Trophoblast cell (in vitro differentiated cells and primary cell): ENCODE results near the gene TMEM61.

ENCODE experiments used
- DNase-seq, 2 donors: peaks; one replicate each; pipeline ENCODE4 v3.0.0-alpha.2; 2016
- H2AFZ ChIP-seq: 2 replicates; pipeline ENCODE4 v1.6.1; 2013; ENCODE audit warnings: low read length, moderate library complexity, mild to moderate bottlenecking; ENCODE audit not compliant: insufficient read depth, poor library complexity
- H2AK5ac ChIP-seq: 2 replicates; pipeline ENCODE4 v1.6.1; 2013; ENCODE audit warnings: mild to moderate bottlenecking, low read length
- H2BK120ac ChIP-seq: 2 replicates; pipeline ENCODE4 v1.6.1; 2013; ENCODE audit warnings: low read length, mild to moderate bottlenecking, moderate library complexity; ENCODE audit not compliant: insufficient read depth, poor library complexity
- H2BK12ac ChIP-seq: 2 replicates; pipeline ENCODE4 v1.6.1; 2013; ENCODE audit warnings: mild to moderate bottlenecking, low read length, moderate library complexity
- H2BK5ac ChIP-seq: 2 replicates; pipeline ENCODE4 v1.6.1; 2013; ENCODE audit warnings: low read length, low read depth, moderate library complexity, mild to moderate bottlenecking; ENCODE audit not compliant: poor library complexity
- H3K14ac ChIP-seq: 2 replicates; pipeline ENCODE4 v1.6.1; 2013; ENCODE audit warnings: mild to moderate bottlenecking, low read length
- H3K18ac ChIP-seq: 2 replicates; pipeline ENCODE4 v1.6.1; 2013; ENCODE audit warnings: mild to moderate bottlenecking, low read length
- H3K23ac ChIP-seq: 2 replicates; pipeline ENCODE4 v1.6.1; 2013; ENCODE audit warnings: low read length
- H3K27ac ChIP-seq: 2 replicates; pipeline ENCODE4 v1.5.1; 2013; ENCODE audit warnings: low read depth, mild to moderate bottlenecking, inconsistent platforms, low read length, moderate library complexity
- H3K27me3 ChIP-seq: 2 replicates; pipeline ENCODE4 v1.6.1; 2013; ENCODE audit warnings: inconsistent platforms, mild to moderate bottlenecking, low read length, moderate library complexity; ENCODE audit not compliant: insufficient read depth
- H3K36me3 ChIP-seq, 2 experiments: 1 replicate in 1 of 2; 2 replicates in 1 of 2; pipeline ENCODE4 v1.6.1; 2013; ENCODE audit warnings: low read length in 2 of 2, mild to moderate bottlenecking in 2 of 2, moderate library complexity in 1 of 2; ENCODE audit not compliant: insufficient read depth in 2 of 2, control insufficient read depth in 1 of 2
- H3K4ac ChIP-seq: 2 replicates; pipeline ENCODE4 v1.6.1; 2013; ENCODE audit warnings: low read depth, mild to moderate bottlenecking, low read length, moderate library complexity
- H3K4me1 ChIP-seq, 2 experiments: 1 replicate in 1 of 2; 2 replicates in 1 of 2; pipeline ENCODE4 v1.6.1; 2013; ENCODE audit warnings: low read length in 2 of 2, mild to moderate bottlenecking in 2 of 2, moderate library complexity in 1 of 2; ENCODE audit not compliant: insufficient read depth in 2 of 2, control insufficient read depth in 1 of 2
- H3K4me2 ChIP-seq: 2 replicates; pipeline ENCODE4 v1.6.1; 2013; ENCODE audit warnings: inconsistent platforms, mild to moderate bottlenecking, low read length, moderate library complexity
- H3K4me3 ChIP-seq: 2 replicates; pipeline ENCODE4 v1.5.1; 2013; ENCODE audit warnings: mild to moderate bottlenecking, low read depth, low read length, inconsistent platforms
- H3K79me1 ChIP-seq: one replicate; pipeline ENCODE4 v1.6.1; 2013; ENCODE audit warnings: low read length
- H3K79me2 ChIP-seq: 2 replicates; pipeline ENCODE4 v1.6.1; 2013; ENCODE audit warnings: low read length, mild to moderate bottlenecking; ENCODE audit not compliant: control insufficient read depth, insufficient read depth, poor library complexity
- H3K9ac ChIP-seq: 2 replicates; pipeline ENCODE4 v1.6.1; 2013; ENCODE audit warnings: mild to moderate bottlenecking, low read length
- H3K9me3 ChIP-seq: 2 replicates; pipeline ENCODE4 v1.6.1; 2013; ENCODE audit warnings: low read depth, mild to moderate bottlenecking, control low read depth, inconsistent platforms, low read length; ENCODE audit not compliant: insufficient read depth
- H4K12ac ChIP-seq: 2 replicates; pipeline ENCODE4 v1.6.1; 2013; ENCODE audit warnings: low read depth, mild to moderate bottlenecking, low read length, moderate library complexity
- H4K8ac ChIP-seq: 2 replicates; pipeline ENCODE4 v1.6.1; 2013; ENCODE audit warnings: low read depth, mild to moderate bottlenecking, low read length, moderate library complexity
- H4K91ac ChIP-seq: one replicate; pipeline ENCODE4 v1.6.1; 2013; ENCODE audit warnings: low read depth, mild to moderate bottlenecking, low read length, moderate library complexity
- WGBS: extraction: QIAGEN DNeasy Blood & Tissue Kit; methylation state at CpG from one replicate; pipeline ENCODE4 v1.1.7; 2013; ENCODE audit warnings: missing lambda C conversion rate; ENCODE audit not compliant: insufficient read length, insufficient coverage; ENCODE audit errors: extremely low coverage; 5-methylcytosine and 5-hydroxymethylcytosine counted together

TMEM61 gene

GRCh38 chr1:54990916-54991315 lies 10.5 kb downstream of the TMEM61 start:
- WGBS = no CpG with 5 or more reads among the region's 4 CpGs

GRCh38 chr1:54991939-54992338 lies 11.5 kb downstream of the TMEM61 start:
- no peaks in the 10 kb centered on the region for H3K27me3 ChIP-seq
- H3K4me1 ChIP-seq = peaks cover 9 to 15% of the 10 kb centered on the region in 2 experiments
- no peaks in the 10 kb centered on the region for H3K9me3 ChIP-seq
- no peak overlapping the region for H3K9ac ChIP-seq
- H3K79me2 ChIP-seq = no peaks in the 10 kb centered on the region
- H4K8ac ChIP-seq = no peak overlapping the region
- peaks cover 2% of the 10 kb centered on the region for H3K79me1 ChIP-seq
- DNase-seq = no peak
- no peak overlapping the region for H3K27ac ChIP-seq
- no peak overlapping the region for H3K4me3 ChIP-seq
- H2AFZ ChIP-seq = no peak overlapping the region
- no peak overlapping the region for H3K18ac ChIP-seq
- H2BK120ac ChIP-seq = no peak overlapping the region
- no peak overlapping the region for H4K91ac ChIP-seq
- no peak overlapping the region for H3K14ac ChIP-seq
- no CpG with 5 or more reads among the region's 12 CpGs for WGBS
- no peak overlapping the region for H4K12ac ChIP-seq
- H3K36me3 ChIP-seq = no peaks in the 10 kb centered on the region
- no peak overlapping the region for H2AK5ac ChIP-seq
- no peak overlapping the region for H3K4ac ChIP-seq
- H2BK5ac ChIP-seq = no peak overlapping the region
- H3K23ac ChIP-seq = no peak overlapping the region
- H2BK12ac ChIP-seq = no peak overlapping the region
- no peak overlapping the region for H3K4me2 ChIP-seq

More at GRCh38 chr1:54990916-54991315, 10.5 kb downstream of the TMEM61 start:
- Histone ChIP-seq H2BK12ac (no peak overlapping the region), H3K79me2 (no peaks in the 10 kb centered on the region), H2BK120ac (no peak overlapping the region), H3K18ac (no peak overlapping the region), H3K4me1 (peaks cover 6 to 9% of the 10 kb centered on the region in 2 experiments), H2AFZ (no peak overlapping the region), H3K36me3 (no peaks in the 10 kb centered on the region), H2BK5ac (no peak overlapping the region), H4K12ac (no peak overlapping the region), H3K4ac (no peak overlapping the region), H3K27ac (no peak overlapping the region), H3K14ac (no peak overlapping the region), H3K4me3 (no peak overlapping the region), H4K91ac (no peak overlapping the region), H2AK5ac (no peak overlapping the region), H3K9me3 (no peaks in the 10 kb centered on the region), H3K23ac (no peak overlapping the region), H3K79me1 (no peaks in the 10 kb centered on the region), H3K9ac (no peak overlapping the region), H3K4me2 (no peak overlapping the region), H3K27me3 (no peaks in the 10 kb centered on the region), H4K8ac (no peak overlapping the region)
- no peak for DNase-seq

DNA sequence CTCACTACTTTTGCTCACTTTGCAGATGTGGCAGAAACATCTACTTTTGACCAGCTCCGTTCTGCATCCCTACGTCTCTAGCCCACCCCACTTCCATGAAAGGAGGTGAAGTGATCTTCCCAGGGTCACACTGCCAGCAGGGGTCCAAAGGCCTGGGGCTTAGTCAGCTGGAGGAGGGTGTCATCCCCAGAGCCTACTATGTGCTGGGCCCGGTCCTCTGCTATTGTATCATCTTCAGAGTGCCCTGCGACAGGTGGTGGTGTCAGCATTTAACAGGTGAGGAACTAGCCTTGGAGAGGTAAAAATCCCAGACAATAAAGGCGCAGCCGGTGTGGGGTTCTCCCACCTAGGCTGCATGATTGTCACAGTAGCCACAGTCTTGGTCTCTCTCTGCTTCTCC lies 12.7 kb downstream of the TMEM61 start:
- no peak overlapping the region for H3K4me3 ChIP-seq
- H3K9me3 ChIP-seq = peaks cover under 1% of the 10 kb centered on the region
- peaks cover 11 to 15% of the 10 kb centered on the region in 2 experiments for H3K4me1 ChIP-seq
- no peak overlapping the region for H2BK12ac ChIP-seq
- no peak overlapping the region for H3K4me2 ChIP-seq
- no peak for DNase-seq
- H2BK5ac ChIP-seq = no peak overlapping the region
- no peak overlapping the region for H3K9ac ChIP-seq
- H4K12ac ChIP-seq = no peak overlapping the region
- H3K79me1 ChIP-seq = peaks cover 2% of the 10 kb centered on the region
- no peak overlapping the region for H3K18ac ChIP-seq
- H3K79me2 ChIP-seq = no peaks in the 10 kb centered on the region
- no peak overlapping the region for H2BK120ac ChIP-seq
- no peaks in the 10 kb centered on the region for H3K27me3 ChIP-seq
- no peak overlapping the region for H3K27ac ChIP-seq
- H2AFZ ChIP-seq = no peak overlapping the region
- H3K14ac ChIP-seq = no peak overlapping the region
- H3K23ac ChIP-seq = no peak overlapping the region
- no CpG with 5 or more reads among the region's 6 CpGs for WGBS
- H3K4ac ChIP-seq = no peak overlapping the region
- H4K91ac ChIP-seq = no peak overlapping the region
- no peaks in the 10 kb centered on the region for H3K36me3 ChIP-seq
- H2AK5ac ChIP-seq = no peak overlapping the region
- H4K8ac ChIP-seq = no peak overlapping the region

GRCh38 chr1:54994355-54994990 lies 14.0 kb downstream of the TMEM61 start:
- no peak overlapping the region for H3K27ac ChIP-seq
- no peak overlapping the region for H3K23ac ChIP-seq
- H4K8ac ChIP-seq = no peak overlapping the region
- no peak overlapping the region for H3K4ac ChIP-seq
- no peak overlapping the region for H2BK12ac ChIP-seq
- H2AK5ac ChIP-seq = no peak overlapping the region
- peaks cover 2% of the 10 kb centered on the region for H3K79me1 ChIP-seq
- no peak overlapping the region for H4K91ac ChIP-seq
- DNase-seq = no peak
- H3K14ac ChIP-seq = peak overlapping the region; percentile 28
- WGBS = no CpG with 5 or more reads among the region's 6 CpGs
- H2BK5ac ChIP-seq = no peak overlapping the region
- no peaks in the 10 kb centered on the region for H3K79me2 ChIP-seq
- no peak overlapping the region for H3K4me3 ChIP-seq
- peak overlapping the region; percentile 12 for H3K18ac ChIP-seq
- peaks cover 11 to 14% of the 10 kb centered on the region in 2 experiments for H3K4me1 ChIP-seq
- no peak overlapping the region for H3K9ac ChIP-seq
- no peaks in the 10 kb centered on the region for H3K36me3 ChIP-seq
- H3K27me3 ChIP-seq = no peaks in the 10 kb centered on the region
- H3K9me3 ChIP-seq = peaks cover 1% of the 10 kb centered on the region
- no peak overlapping the region for H4K12ac ChIP-seq
- no peak overlapping the region for H2AFZ ChIP-seq
- no peak overlapping the region for H2BK120ac ChIP-seq
- no peak overlapping the region for H3K4me2 ChIP-seq
